HTERT RPE-1 (cell line): Measurements from ENCODE around the gene AGBL1.

ENCODE experiments used
- in situ Hi-C: fragments of 300-500 bp; cut with MboI; formaldehyde crosslinking; loops from 4 replicates; pipeline ENCODE4 v1.14.3; 2020; ENCODE audit warnings: low sequenced_read_pairs

AGBL1 gene

GRCh38 chr15:86316726-86317383, 237.2 kb downstream of the AGBL1 start:
- in situ Hi-C loops = no loop called here

- in situ Hi-C loops = no loop called here
These were observed 237.7 kb downstream of the AGBL1 start for GRCh38 chr15:86317384-86317740.

- in situ Hi-C loops = no loop called here
These were observed 243.0 kb downstream of the AGBL1 start for GRCh38 chr15:86322629-86323028.

- in situ Hi-C loops = no loop called here
These were observed 247.7 kb downstream of the AGBL1 start for GRCh38 chr15:86327230-86327865.

GRCh38 chr15:86328658-86329057, 249.0 kb downstream of the AGBL1 start:
- in situ Hi-C loops = no loop called here

GRCh38 chr15:86329311-86330013, 249.8 kb downstream of the AGBL1 start:
- in situ Hi-C loops = no loop called here

- in situ Hi-C loops = no loop called here
These were observed 254.1 kb downstream of the AGBL1 start for GRCh38 chr15:86333819-86334218.

GRCh38 chr15:86336051-86336788, 256.5 kb downstream of the AGBL1 start:
- in situ Hi-C loops = no loop called here

GRCh38 chr15:86337071-86337470, 257.4 kb downstream of the AGBL1 start:
- in situ Hi-C loops = no loop called here

- in situ Hi-C loops = no loop called here
These were observed 267.6 kb downstream of the AGBL1 start for GRCh38 chr15:86347245-86347644.

GRCh38 chr15:86349565-86349964, 269.9 kb downstream of the AGBL1 start:
- in situ Hi-C loops = no loop called here

- in situ Hi-C loops = no loop called here
These were observed 273.5 kb downstream of the AGBL1 start for GRCh38 chr15:86353213-86353612.

GRCh38 chr15:86355361-86355760, 275.7 kb downstream of the AGBL1 start:
- in situ Hi-C loops = no loop called here

- in situ Hi-C loops = no loop called here
These were observed 276.1 kb downstream of the AGBL1 start for GRCh38 chr15:86355801-86356200.

GRCh38 chr15:86362555-86362954, 282.9 kb downstream of the AGBL1 start:
- in situ Hi-C loops = no loop called here

GRCh38 chr15:86373147-86373546, 293.5 kb downstream of the AGBL1 start:
- in situ Hi-C loops = no loop called here

- in situ Hi-C loops = no loop called here
These were observed 296.1 kb downstream of the AGBL1 start for GRCh38 chr15:86375733-86376280.

- in situ Hi-C loops = no loop called here
These were observed 298.2 kb downstream of the AGBL1 start for GRCh38 chr15:86377914-86378313.

GRCh38 chr15:86382341-86382740, 302.7 kb downstream of the AGBL1 start:
- in situ Hi-C loops = no loop called here

- in situ Hi-C loops = no loop called here
These were observed 303.9 kb downstream of the AGBL1 start for GRCh38 chr15:86383611-86384010.

- in situ Hi-C loops = no loop called here
These were observed 304.5 kb downstream of the AGBL1 start for GRCh38 chr15:86384186-86384585.
